ENCODE data around the gene SMPD3. TPM values are rescaled to one million over a fixed set of nuclear protein-coding genes. Genes with fewer than 3 reads are reported as not detected.

SMPD3 gene
- total RNA-seq, 1 donor from 2014 or later, result not detected

GRCh38 chr16:68475071-68475470, 26.8 kb upstream of the SMPD3 start:
- TF ChIP-seq CTCF (IDR thresholded peaks at IDR 0.05; ENCODE audit: insufficient read depth, low read length, severe bottlenecking), result no peak
- Histone ChIP-seq H3K4me3 (ENCODE audit: low read depth, low read length) (no peak overlapping the region), H3K27me3 (ENCODE audit: control insufficient read depth, insufficient read depth, low read length) (peaks cover 1% of the 10 kb centered on the region), H3K36me3 (ENCODE audit: control insufficient read depth, insufficient read depth, low read length) (no peaks in the 10 kb centered on the region)
- FAIRE-seq, result peak; percentile 50
- peak; percentile 88 for DNase-seq (ENCODE audit: low read depth)

GRCh38 chr16:68473358-68474070, 25.2 kb upstream of the SMPD3 start:
- Histone ChIP-seq H3K27me3 (ENCODE audit: control insufficient read depth, insufficient read depth, low read length) (peaks cover 1% of the 10 kb centered on the region), H3K4me3 (ENCODE audit: low read depth, low read length) (no peak overlapping the region), H3K36me3 (ENCODE audit: control insufficient read depth, insufficient read depth, low read length) (no peaks in the 10 kb centered on the region)
- FAIRE-seq (no peak), DNase-seq (ENCODE audit: low read depth) (no peak)
- no peak for TF ChIP-seq CTCF (IDR thresholded peaks at IDR 0.05; ENCODE audit: insufficient read depth, low read length, severe bottlenecking)

GRCh38 chr16:68472581-68472980, 24.3 kb upstream of the SMPD3 start:
- FAIRE-seq (no peak), DNase-seq (ENCODE audit: low read depth) (no peak)
- Histone ChIP-seq H3K36me3 (ENCODE audit: control insufficient read depth, insufficient read depth, low read length) (no peaks in the 10 kb centered on the region), H3K4me3 (ENCODE audit: low read depth, low read length) (no peak overlapping the region), H3K27me3 (ENCODE audit: control insufficient read depth, insufficient read depth, low read length) (peaks cover 3% of the 10 kb centered on the region)
- TF ChIP-seq CTCF (IDR thresholded peaks at IDR 0.05; ENCODE audit: insufficient read depth, low read length, severe bottlenecking), result no peak

- peaks cover 3% of the 10 kb centered on the region for H3K27me3 ChIP-seq (ENCODE audit: control insufficient read depth, insufficient read depth, low read length)
- FAIRE-seq (peak; percentile 58), DNase-seq (ENCODE audit: low read depth) (no peak)
- no peaks in the 10 kb centered on the region for H3K36me3 ChIP-seq (ENCODE audit: control insufficient read depth, insufficient read depth, low read length)
- TF ChIP-seq CTCF (IDR thresholded peaks at IDR 0.05; ENCODE audit: insufficient read depth, low read length, severe bottlenecking), result no peak
- no peak overlapping the region for H3K4me3 ChIP-seq (ENCODE audit: low read depth, low read length)
Observed at GRCh38 chr16:68470461-68471150, 22.3 kb upstream of the SMPD3 start.

- Histone ChIP-seq H3K36me3 (ENCODE audit: control insufficient read depth, insufficient read depth, low read length) (no peaks in the 10 kb centered on the region), H3K27me3 (ENCODE audit: control insufficient read depth, insufficient read depth, low read length) (peaks cover 3% of the 10 kb centered on the region), H3K4me3 (ENCODE audit: low read depth, low read length) (no peak overlapping the region)
- FAIRE-seq, result no peak
- DNase-seq (ENCODE audit: low read depth), result no peak
- TF ChIP-seq CTCF (IDR thresholded peaks at IDR 0.05; ENCODE audit: insufficient read depth, low read length, severe bottlenecking), result no peak
Observed at GRCh38 chr16:68469796-68470460, 21.6 kb upstream of the SMPD3 start.

Data from bronchial epithelial cell (primary cell).